ENCODE measurements around the gene KAZALD1. TPM values are rescaled to one million over a fixed set of nuclear protein-coding genes. Genes with fewer than 3 reads are reported as not detected.
A peak's percentile ranks its signal among the peaks of the same experiment; 100 is the strongest.

The KAZALD1 gene
- total RNA-seq, 4 donors from 2014 or later: 4.0 to 13.5 (median 8.4) TPM

- 10 to 29% methylated on average over 9 to 21 of the region's 25 CpGs for WGBS, 2 donors
- TF ChIP-seq POLR2A (IDR thresholded peaks at IDR 0.05) (no peak), EP300 (IDR thresholded peaks at IDR 0.05) (no peak)
- TF ChIP-seq, protein P1, sequence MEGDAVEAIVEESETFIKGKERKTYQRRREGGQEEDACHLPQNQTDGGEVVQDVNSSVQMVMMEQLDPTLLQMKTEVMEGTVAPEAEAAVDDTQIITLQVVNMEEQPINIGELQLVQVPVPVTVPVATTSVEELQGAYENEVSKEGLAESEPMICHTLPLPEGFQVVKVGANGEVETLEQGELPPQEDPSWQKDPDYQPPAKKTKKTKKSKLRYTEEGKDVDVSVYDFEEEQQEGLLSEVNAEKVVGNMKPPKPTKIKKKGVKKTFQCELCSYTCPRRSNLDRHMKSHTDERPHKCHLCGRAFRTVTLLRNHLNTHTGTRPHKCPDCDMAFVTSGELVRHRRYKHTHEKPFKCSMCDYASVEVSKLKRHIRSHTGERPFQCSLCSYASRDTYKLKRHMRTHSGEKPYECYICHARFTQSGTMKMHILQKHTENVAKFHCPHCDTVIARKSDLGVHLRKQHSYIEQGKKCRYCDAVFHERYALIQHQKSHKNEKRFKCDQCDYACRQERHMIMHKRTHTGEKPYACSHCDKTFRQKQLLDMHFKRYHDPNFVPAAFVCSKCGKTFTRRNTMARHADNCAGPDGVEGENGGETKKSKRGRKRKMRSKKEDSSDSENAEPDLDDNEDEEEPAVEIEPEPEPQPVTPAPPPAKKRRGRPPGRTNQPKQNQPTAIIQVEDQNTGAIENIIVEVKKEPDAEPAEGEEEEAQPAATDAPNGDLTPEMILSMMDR (IDR thresholded peaks at IDR 0.05): no peak
- Histone ChIP-seq H3K27ac (peak overlapping the region in 3 of 4 donors; percentile 99), H3K4me1 (peaks cover 0 to 37% (median 21%) of the 10 kb centered on the region in 4 donors), H3K9me3 (no peaks in the 10 kb centered on the region), H3K27me3 (no peaks in the 10 kb centered on the region), H3K4me3 (peak overlapping the region; percentile 69 to 86 (median 80)), H3K36me3 (peaks cover 0 to 12% (median 7%) of the 10 kb centered on the region in 3 donors)
- no peak for DNase-seq (ENCODE audit: low spot score in 2 of 2)
Observed at GRCh38 chr10:101030496-101031127, 31.2 kb upstream of the KAZALD1 start.

DNA sequence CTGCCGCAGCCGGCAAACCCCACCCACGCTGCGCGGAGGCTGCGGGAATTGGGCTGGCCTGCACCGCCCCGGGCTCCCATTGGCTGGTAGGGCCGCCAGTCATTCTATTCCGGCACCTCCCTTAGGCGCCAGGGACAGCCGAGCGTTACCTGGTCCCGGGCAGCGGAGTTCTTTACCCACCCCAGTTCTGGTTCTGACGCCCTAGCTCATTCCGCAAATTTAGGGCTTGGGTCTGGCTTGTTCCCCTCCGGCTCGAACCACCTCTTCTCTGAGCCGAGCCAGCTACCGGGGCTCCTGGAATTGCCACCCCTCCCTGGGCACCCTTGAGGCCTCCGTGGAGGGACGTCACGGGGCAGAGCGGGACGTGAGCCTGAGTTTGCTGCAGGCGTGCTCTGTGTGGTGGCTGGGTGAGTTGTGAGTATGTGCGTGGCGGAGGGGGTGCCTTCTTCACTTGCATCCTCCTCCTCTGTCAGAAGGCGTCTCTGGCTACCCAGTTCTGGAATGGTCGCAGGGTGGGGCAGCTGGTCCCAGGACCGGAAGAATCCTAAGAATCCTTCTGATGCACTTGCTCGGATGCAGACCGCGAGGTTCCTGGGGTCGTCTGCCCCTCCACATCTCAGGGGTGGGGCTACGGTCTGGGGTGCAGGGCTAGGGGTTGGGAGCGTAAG, 30.5 kb upstream of the KAZALD1 start, which contains the start of the genes PDZD7 and SFXN3:
Gene PDZD7 (minus strand): TSS at position 2 of the 668 bp plus-strand sequence. CDS start 910 bp downstream, outside the sequence.
Gene SFXN3 (plus strand): TSS at position 107 of the 668 bp plus-strand sequence. CDS start 3,461 bp downstream, outside the sequence.
- 0 to 1% methylated on average over 18 to 29 of the region's 38 CpGs for WGBS, 2 donors
- Histone ChIP-seq H3K36me3 (peaks cover 0 to 18% (median 11%) of the 10 kb centered on the region in 3 donors), H3K27me3 (no peaks in the 10 kb centered on the region)

GRCh38 chr10:101031796-101032636, 29.8 kb upstream of the KAZALD1 start:
- peak overlapping the region; percentile 98 to 99 (median 99) for H3K27ac ChIP-seq
- DNase-seq (ENCODE audit: low spot score in 2 of 2): peak; percentile 71 to 73
- peak overlapping the region; percentile 69 to 86 (median 80) for H3K4me3 ChIP-seq
- TF ChIP-seq, protein P1 (IDR thresholded peaks at IDR 0.05): peak in 2 of 5 experiments; percentile 34 to 36
- TF ChIP-seq POLR2A (IDR thresholded peaks at IDR 0.05) (peak; percentile 42 to 88), EP300 (IDR thresholded peaks at IDR 0.05) (peak in 1 of 2 donors; percentile 95)
- no peaks in the 10 kb centered on the region for H3K9me3 ChIP-seq
- H3K36me3 ChIP-seq: peaks cover 2 to 26% (median 18%) of the 10 kb centered on the region in 3 donors
- 0 to 1% methylated on average over 15 to 46 of the region's 47 CpGs for WGBS, 2 donors
- no peaks in the 10 kb centered on the region for H3K27me3 ChIP-seq
- peaks cover 0 to 37% (median 21%) of the 10 kb centered on the region in 4 donors for H3K4me1 ChIP-seq

More for the DNA sequence above, 30.5 kb upstream of the KAZALD1 start, which contains the start of the genes PDZD7 and SFXN3:
- Histone ChIP-seq H3K9me3 (no peaks in the 10 kb centered on the region), H3K4me3 (peak within 1 kb of the TSS; percentile 69 to 86 (median 80)), H3K4me1 (peaks cover 0 to 37% (median 21%) of the 10 kb centered on the region in 4 donors), H3K27ac (peak within 1 kb of the TSS; percentile 98 to 99 (median 99))
- TF ChIP-seq POLR2A (IDR thresholded peaks at IDR 0.05): peak; percentile 85 to 97
- peak in 1 of 2 donors; percentile 97 for TF ChIP-seq EP300 (IDR thresholded peaks at IDR 0.05)
- TF ChIP-seq, protein P1 (IDR thresholded peaks at IDR 0.05): peak in 2 of 5 experiments; percentile 34 to 39
- peak; percentile 94 to 95 for DNase-seq (ENCODE audit: low spot score in 2 of 2)

GRCh38 chr10:101032637-101033224, 29.1 kb upstream of the KAZALD1 start:
- H3K27me3 ChIP-seq: no peaks in the 10 kb centered on the region
- peak overlapping the region; percentile 98 to 99 (median 99) for H3K27ac ChIP-seq
- peaks cover 3 to 33% (median 25%) of the 10 kb centered on the region in 3 donors for H3K36me3 ChIP-seq
- no peaks in the 10 kb centered on the region for H3K9me3 ChIP-seq
- TF ChIP-seq, protein P1 (IDR thresholded peaks at IDR 0.05): no peak
- TF ChIP-seq EP300 (IDR thresholded peaks at IDR 0.05) (no peak), POLR2A (IDR thresholded peaks at IDR 0.05) (no peak)
- H3K4me1 ChIP-seq: peaks cover 0 to 37% (median 21%) of the 10 kb centered on the region in 4 donors
- peak overlapping the region; percentile 69 to 86 (median 80) for H3K4me3 ChIP-seq
- peak in 1 of 2 donors; percentile 65 for DNase-seq (ENCODE audit: low spot score in 2 of 2)
- 2 to 4% methylated on average over 6 of the region's 6 CpGs for WGBS, 2 donors
